ENCODE data around the gene ARPC5L. TPM values are rescaled to one million over a fixed set of nuclear protein-coding genes. Genes with fewer than 3 reads are reported as not detected.

The ARPC5L gene
- total and polyA plus RNA-seq, 2 donors from 2014 or later, result 31.7 to 52.7 TPM

- no peak overlapping the region for H3K27ac ChIP-seq (ENCODE audit: low read depth in 2 of 2, low read length in 2 of 2)
- H3K9me3 ChIP-seq (ENCODE audit: control insufficient read depth in 2 of 3, insufficient read depth in 1 of 3, low read length in 3 of 3), result no peaks in the 10 kb centered on the region
- H3K36me3 ChIP-seq (ENCODE audit: control insufficient read depth in 2 of 3, insufficient read depth in 3 of 3, low read length in 3 of 3), result peaks cover 5 to 61% (median 37%) of the 10 kb centered on the region in 3 donors
- no peaks in the 10 kb centered on the region for H3K27me3 ChIP-seq (ENCODE audit: control insufficient read depth, insufficient read depth, low read length)
- H3K4me1 ChIP-seq (ENCODE audit: control insufficient read depth in 2 of 3, insufficient read depth in 2 of 3, low read depth in 1 of 3, low read length in 3 of 3), result no peaks in the 10 kb centered on the region
- DNase-seq (no peak), FAIRE-seq (no peak)
- no peak overlapping the region for H3K4me3 ChIP-seq (ENCODE audit: low read length in 3 of 3)
- TF ChIP-seq CTCF (IDR thresholded peaks at IDR 0.05; ENCODE audit: borderline replicate concordance, extremely low read depth, insufficient read depth), result no peak
- intact Hi-C loops (cut with DNase I), result no loop called here
- no peak overlapping the region for H3K9ac ChIP-seq (ENCODE audit: low read length in 3 of 3)
These were observed 28.2 kb downstream of the ARPC5L start for GRCh38 chr9:124890179-124890578.

- no peak for TF ChIP-seq CTCF (IDR thresholded peaks at IDR 0.05; ENCODE audit: borderline replicate concordance, extremely low read depth, insufficient read depth)
- Histone ChIP-seq H3K27ac (ENCODE audit: low read depth in 2 of 2, low read length in 2 of 2) (no peak overlapping the region), H3K4me3 (ENCODE audit: low read length in 3 of 3) (no peak overlapping the region), H3K36me3 (ENCODE audit: control insufficient read depth in 2 of 3, insufficient read depth in 3 of 3, low read length in 3 of 3) (peaks cover 4 to 31% (median 23%) of the 10 kb centered on the region in 3 donors), H3K27me3 (ENCODE audit: control insufficient read depth, insufficient read depth, low read length) (no peaks in the 10 kb centered on the region), H3K9ac (ENCODE audit: low read length in 3 of 3) (no peak overlapping the region), H3K9me3 (ENCODE audit: control insufficient read depth in 2 of 3, insufficient read depth in 1 of 3, low read length in 3 of 3) (no peaks in the 10 kb centered on the region), H3K4me1 (ENCODE audit: control insufficient read depth in 2 of 3, insufficient read depth in 2 of 3, low read depth in 1 of 3, low read length in 3 of 3) (no peaks in the 10 kb centered on the region)
- no peak for FAIRE-seq
- intact Hi-C loops (cut with DNase I), result no loop called here
- peak in 1 of 5 donors; percentile 7 for DNase-seq
These were observed 32.3 kb downstream of the ARPC5L start for GRCh38 chr9:124894035-124894740.

GRCh38 chr9:124894741-124895170, 32.8 kb downstream of the ARPC5L start:
- FAIRE-seq (no peak), DNase-seq (peak in 2 of 5 donors; percentile 21 to 60)
- H3K27me3 ChIP-seq (ENCODE audit: control insufficient read depth, insufficient read depth, low read length), result no peaks in the 10 kb centered on the region
- no peaks in the 10 kb centered on the region for H3K4me1 ChIP-seq (ENCODE audit: control insufficient read depth in 2 of 3, insufficient read depth in 2 of 3, low read depth in 1 of 3, low read length in 3 of 3)
- H3K27ac ChIP-seq (ENCODE audit: low read depth in 2 of 2, low read length in 2 of 2), result no peak overlapping the region
- TF ChIP-seq CTCF (IDR thresholded peaks at IDR 0.05; ENCODE audit: borderline replicate concordance, extremely low read depth, insufficient read depth), result no peak
- no peaks in the 10 kb centered on the region for H3K9me3 ChIP-seq (ENCODE audit: control insufficient read depth in 2 of 3, insufficient read depth in 1 of 3, low read length in 3 of 3)
- no peak overlapping the region for H3K4me3 ChIP-seq (ENCODE audit: low read length in 3 of 3)
- no peak overlapping the region for H3K9ac ChIP-seq (ENCODE audit: low read length in 3 of 3)
- H3K36me3 ChIP-seq (ENCODE audit: control insufficient read depth in 2 of 3, insufficient read depth in 3 of 3, low read length in 3 of 3), result peaks cover 4 to 30% (median 20%) of the 10 kb centered on the region in 3 donors
- intact Hi-C loops (cut with DNase I), result no loop called here
